Activated naive CD8-positive, alpha-beta T cell treated with anti-CD3 and anti-CD28 coated beads for 36 hours (primary cell): Measurements from ENCODE around the gene PRKCA. TPM values are rescaled to one million over a fixed set of nuclear protein-coding genes. Genes with fewer than 3 reads are reported as not detected.

Experiments
- DNase-seq: peaks from one replicate; pipeline ENCODE4 v3.0.0; 2021
- H3K27ac Mint-ChIP-seq: one replicate; pipeline ENCODE4 v1.8.0; 2022; ENCODE audit warnings: mild to moderate bottlenecking, moderate library complexity, mixed read lengths
- H3K27me3 Mint-ChIP-seq: one replicate; pipeline ENCODE4 v1.8.0; 2022; ENCODE audit warnings: mild to moderate bottlenecking, mixed read lengths
- H3K36me3 Mint-ChIP-seq: one replicate; pipeline ENCODE4 v1.8.0; 2021; ENCODE audit warnings: mild to moderate bottlenecking, mixed read lengths
- H3K4me1 Mint-ChIP-seq: one replicate; pipeline ENCODE4 v1.8.0; 2021; ENCODE audit warnings: mixed read lengths
- H3K4me3 Mint-ChIP-seq: one replicate; pipeline ENCODE4 v1.8.0; 2022; ENCODE audit warnings: mild to moderate bottlenecking, moderate library complexity, mixed read lengths
- H3K9me3 Mint-ChIP-seq: one replicate; pipeline ENCODE4 v1.8.0; 2022; ENCODE audit warnings: mixed read lengths
- total RNA-seq, 2 experiments: library from RNA; stranded (reverse); gene quantifications; one replicate each; pipeline ENCODE4 v1.2.3, GENCODE V29; 2021

PRKCA gene
- total RNA-seq, 2 experiments from 2014 or later = 63.5 to 65.8 TPM

- no peak for DNase-seq
- H3K27me3 Mint-ChIP-seq = peaks cover 9% of the 10 kb centered on the region
- H3K9me3 Mint-ChIP-seq = peaks cover 11% of the 10 kb centered on the region
- H3K4me3 Mint-ChIP-seq = no peak overlapping the region
- no peak overlapping the region for H3K27ac Mint-ChIP-seq
- no peaks in the 10 kb centered on the region for H3K4me1 Mint-ChIP-seq
- no peaks in the 10 kb centered on the region for H3K36me3 Mint-ChIP-seq
Observed at GRCh38 chr17:66849032-66849655, 546.7 kb downstream of the PRKCA start.

DNA sequence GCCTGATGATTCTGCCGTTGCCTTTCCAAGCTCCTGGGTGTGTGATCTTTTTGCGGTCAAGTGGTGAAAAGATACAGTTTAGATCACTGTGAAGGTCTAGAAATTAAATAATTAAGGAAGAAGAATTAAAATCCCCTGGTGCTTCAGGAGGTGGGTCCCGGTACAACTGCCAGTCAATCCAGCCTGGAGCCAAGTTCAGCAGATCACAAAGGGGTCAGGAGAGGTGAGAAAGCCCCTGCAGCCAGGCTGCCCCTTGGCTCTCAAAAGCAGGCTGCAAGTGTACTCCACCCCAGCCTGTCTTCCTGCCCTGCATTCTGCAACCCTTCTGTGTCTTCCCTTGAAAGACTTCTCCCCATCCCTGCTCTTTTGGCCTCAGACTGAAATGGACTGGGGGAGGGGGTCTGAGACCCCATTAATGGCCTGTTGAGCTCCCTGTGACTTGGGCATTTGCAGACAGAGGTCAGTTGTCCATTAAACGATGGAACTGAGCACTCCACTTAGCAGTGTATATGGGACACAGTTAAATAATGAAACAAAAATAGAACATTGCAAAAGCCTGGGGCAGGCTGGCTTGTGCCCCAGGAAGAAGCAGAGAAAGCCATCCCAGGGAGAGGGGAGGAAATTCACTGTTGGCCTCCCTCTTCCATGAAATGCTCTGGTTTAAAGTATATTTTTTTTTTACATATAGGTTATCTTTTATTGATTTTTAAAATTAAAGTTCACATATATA lies 547.6 kb downstream of the PRKCA start:
- Mint-ChIP-seq H3K4me3 (no peak overlapping the region), H3K27ac (no peak overlapping the region), H3K9me3 (peaks cover 15% of the 10 kb centered on the region), H3K4me1 (no peaks in the 10 kb centered on the region), H3K27me3 (peaks cover 9% of the 10 kb centered on the region), H3K36me3 (no peaks in the 10 kb centered on the region)
- no peak for DNase-seq

GRCh38 chr17:66850692-66851091 lies 548.3 kb downstream of the PRKCA start:
- Mint-ChIP-seq H3K27ac (no peak overlapping the region), H3K9me3 (peaks cover 14% of the 10 kb centered on the region), H3K36me3 (no peaks in the 10 kb centered on the region), H3K27me3 (peaks cover 7% of the 10 kb centered on the region), H3K4me1 (no peaks in the 10 kb centered on the region), H3K4me3 (no peak overlapping the region)
- DNase-seq = no peak

- Mint-ChIP-seq H3K27ac (no peak overlapping the region), H3K4me1 (no peaks in the 10 kb centered on the region), H3K36me3 (no peaks in the 10 kb centered on the region), H3K9me3 (peaks cover 6% of the 10 kb centered on the region), H3K4me3 (no peak overlapping the region), H3K27me3 (peaks cover 5% of the 10 kb centered on the region)
- peak; percentile 14 for DNase-seq
Observed at GRCh38 chr17:66855204-66855603, 552.8 kb downstream of the PRKCA start.

DNA sequence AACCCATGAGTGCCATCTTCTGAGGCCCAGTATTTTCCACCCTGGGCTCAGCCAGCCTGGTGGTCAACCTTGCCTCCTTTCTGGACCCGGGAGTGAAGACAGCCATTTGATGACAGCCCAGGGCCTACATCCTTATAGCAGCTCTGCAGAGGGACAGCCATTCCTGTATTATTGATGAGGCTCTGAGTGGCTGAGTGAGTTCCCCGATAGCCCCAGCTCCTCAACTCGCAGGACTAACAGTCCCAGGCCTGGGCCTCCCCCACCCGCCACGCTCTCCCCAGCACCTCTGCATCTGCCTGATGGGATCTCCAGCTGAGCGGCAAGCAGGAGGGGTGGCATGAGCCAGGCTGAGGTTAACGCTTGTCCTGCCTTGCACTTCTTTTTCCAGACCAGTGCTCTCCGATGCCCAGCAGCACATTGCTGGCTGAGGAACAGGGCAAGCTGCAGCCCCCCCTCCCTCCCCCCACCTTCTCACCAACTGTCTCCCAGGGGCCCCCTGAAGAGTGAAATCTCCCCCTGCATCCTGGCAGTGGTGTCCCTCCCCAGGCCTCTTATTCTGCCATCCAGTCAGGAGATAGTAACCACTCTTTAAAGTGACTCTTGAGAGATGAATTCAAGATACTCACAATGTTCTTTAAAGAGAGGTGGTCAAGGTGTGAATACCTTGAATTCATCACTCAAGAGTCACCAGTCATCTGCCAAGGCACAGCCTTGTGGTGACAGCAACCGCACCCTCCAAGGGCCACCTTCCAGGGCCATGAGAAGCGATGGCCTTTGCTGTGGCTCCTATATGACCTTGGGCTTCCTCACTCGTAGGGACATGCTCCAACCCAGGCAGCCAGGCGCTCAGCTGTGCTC lies 556.0 kb downstream of the PRKCA start:
- Mint-ChIP-seq H3K27me3 (peaks cover 7% of the 10 kb centered on the region), H3K4me3 (no peak overlapping the region)

DNA sequence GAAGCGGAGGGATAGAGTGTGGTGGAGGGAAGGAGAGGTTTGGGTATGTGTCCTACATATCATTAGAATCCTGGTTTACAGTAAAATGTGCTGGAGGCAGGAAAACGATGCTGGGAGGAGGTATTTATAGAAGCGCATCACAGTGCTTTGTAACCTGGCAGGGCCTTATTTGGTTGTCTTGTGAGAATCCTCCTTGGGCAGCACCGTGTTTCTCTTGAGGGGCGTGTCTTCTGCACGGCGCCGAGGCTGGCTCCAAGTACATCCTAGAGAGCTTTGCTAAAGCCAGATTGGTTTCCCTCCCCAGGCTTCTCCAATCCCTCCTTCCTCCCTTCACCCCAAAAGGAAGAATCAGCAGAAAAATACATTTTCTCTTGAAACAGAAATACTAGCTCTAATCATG lies 556.9 kb downstream of the PRKCA start:
- Mint-ChIP-seq H3K27ac (no peak overlapping the region), H3K9me3 (peaks cover 11% of the 10 kb centered on the region), H3K36me3 (no peaks in the 10 kb centered on the region), H3K4me1 (no peaks in the 10 kb centered on the region), H3K4me3 (no peak overlapping the region), H3K27me3 (peaks cover 7% of the 10 kb centered on the region)
- no peak for DNase-seq

More for the DNA sequence above, 556.0 kb downstream of the PRKCA start:
- Mint-ChIP-seq H3K36me3 (no peaks in the 10 kb centered on the region), H3K27ac (no peak overlapping the region), H3K4me1 (no peaks in the 10 kb centered on the region), H3K9me3 (peaks cover 6% of the 10 kb centered on the region)
- no peak for DNase-seq

DNA sequence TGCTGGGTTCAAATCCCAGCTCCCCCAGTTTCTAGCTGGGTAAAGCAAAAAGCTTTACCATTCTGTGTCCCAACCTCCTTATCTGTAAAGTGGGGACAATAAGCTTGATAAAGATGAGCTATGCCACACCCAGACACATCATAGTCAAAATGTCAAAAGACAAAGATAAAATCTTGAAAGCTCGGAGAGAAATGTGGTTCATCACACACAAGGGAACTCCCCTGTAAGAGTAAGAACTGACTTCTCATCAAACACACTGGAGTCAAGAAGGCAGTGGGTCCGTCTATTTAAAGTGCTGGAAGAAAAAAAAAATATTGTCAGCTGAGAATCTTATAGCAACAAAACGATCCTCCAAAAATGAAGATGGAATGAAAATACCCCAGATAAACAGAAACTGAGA lies 557.8 kb downstream of the PRKCA start:
- H3K36me3 Mint-ChIP-seq = no peaks in the 10 kb centered on the region
- H3K4me1 Mint-ChIP-seq = no peaks in the 10 kb centered on the region
- H3K27ac Mint-ChIP-seq = no peak overlapping the region
- peaks cover 7% of the 10 kb centered on the region for H3K27me3 Mint-ChIP-seq
- DNase-seq = no peak
- H3K9me3 Mint-ChIP-seq = peaks cover 7% of the 10 kb centered on the region
- H3K4me3 Mint-ChIP-seq = no peak overlapping the region

Other genes with a start within 250 kb of the PRKCA start
- 1 to 10 TPM in 1 of 2 experiments, under 1 TPM in 1; 0.54 to 1.3 TPM for gene CEP112, start 110.5 kb upstream of the PRKCA start, total RNA-seq
- gene APOH, start 73.2 kb upstream of the PRKCA start, total RNA-seq = not detected